DMS 273 (cell line): Measurements from ENCODE around the gene PRAC1.
A peak's percentile ranks its signal among the peaks of the same experiment; 100 is the strongest.

Experiments
- DNase-seq: peaks from one replicate; lab custom pipeline; 2025; ENCODE audit not compliant: unreplicated experiment; lab: John Stamatoyannopoulos, UW

Gene PRAC1

GRCh38 chr17:48747445-48748363, 25.4 kb upstream of the PRAC1 start:
- DNase-seq: no peak

DNA sequence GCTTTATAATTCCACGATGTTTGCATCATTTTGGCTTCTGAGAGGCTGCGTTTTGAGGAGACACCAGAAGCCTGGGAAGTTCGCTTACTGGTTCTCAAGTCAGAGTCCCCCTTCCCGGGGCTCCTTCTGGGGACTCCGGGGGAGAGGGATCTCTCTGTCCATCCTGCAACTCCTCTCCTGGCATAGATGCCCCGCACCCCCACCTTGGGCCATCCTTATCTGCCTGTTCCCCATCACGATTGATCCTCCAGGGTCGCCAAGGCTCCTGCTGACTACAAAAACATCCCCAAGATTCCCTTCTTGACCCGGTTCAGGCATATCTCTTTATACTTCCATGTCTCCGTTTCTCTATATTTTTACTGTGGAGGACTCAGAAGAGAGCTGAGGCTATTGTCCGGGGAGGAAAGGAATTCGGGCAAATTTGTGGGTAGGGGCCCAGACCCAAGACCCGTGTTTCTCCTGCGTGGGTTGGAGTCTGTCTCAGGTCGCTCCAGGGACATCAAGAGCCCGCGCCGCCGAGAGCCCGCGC, 24.7 kb upstream of the PRAC1 start:
- no peak for DNase-seq

GRCh38 chr17:48745381-48746275, 23.3 kb upstream of the PRAC1 start:
- DNase-seq: no peak

GRCh38 chr17:48740537-48740936, 18.2 kb upstream of the PRAC1 start:
- no peak for DNase-seq

DNA sequence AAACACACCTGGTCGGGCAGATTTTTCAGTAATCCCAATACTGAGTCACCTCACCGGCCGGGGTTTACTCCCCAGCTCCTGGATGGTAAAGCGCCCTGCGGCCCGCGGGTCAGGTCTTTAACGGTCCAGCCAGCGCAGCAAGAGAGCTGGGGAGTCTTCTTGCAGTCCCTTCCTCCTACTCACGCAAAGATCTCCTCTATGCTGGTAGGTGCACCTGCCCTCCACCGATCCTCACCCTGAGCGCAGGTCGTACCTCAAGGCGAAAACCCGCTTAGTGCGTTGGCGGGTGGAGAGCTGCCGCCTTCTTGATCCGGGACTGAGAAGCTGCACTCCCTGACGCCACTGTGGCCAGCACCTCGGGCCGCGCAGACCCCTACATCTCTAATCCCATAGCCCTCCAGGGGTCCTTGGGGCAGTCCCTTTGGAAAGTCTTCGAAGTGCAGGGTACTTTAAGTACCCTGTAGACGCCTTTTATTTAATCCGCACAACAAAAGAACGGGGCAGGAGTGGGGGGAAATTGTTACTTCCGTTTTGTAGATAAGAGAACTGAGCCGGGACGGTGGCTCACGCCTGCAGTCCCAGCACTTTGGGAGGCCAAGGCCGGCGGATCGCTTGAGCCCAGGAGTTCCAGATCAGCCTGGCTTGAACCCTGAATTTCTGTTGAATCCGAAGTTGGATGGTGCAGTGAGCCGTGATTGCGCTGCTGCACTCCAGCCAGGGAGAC, 16.6 kb upstream of the PRAC1 start:
- no peak for DNase-seq

DNA sequence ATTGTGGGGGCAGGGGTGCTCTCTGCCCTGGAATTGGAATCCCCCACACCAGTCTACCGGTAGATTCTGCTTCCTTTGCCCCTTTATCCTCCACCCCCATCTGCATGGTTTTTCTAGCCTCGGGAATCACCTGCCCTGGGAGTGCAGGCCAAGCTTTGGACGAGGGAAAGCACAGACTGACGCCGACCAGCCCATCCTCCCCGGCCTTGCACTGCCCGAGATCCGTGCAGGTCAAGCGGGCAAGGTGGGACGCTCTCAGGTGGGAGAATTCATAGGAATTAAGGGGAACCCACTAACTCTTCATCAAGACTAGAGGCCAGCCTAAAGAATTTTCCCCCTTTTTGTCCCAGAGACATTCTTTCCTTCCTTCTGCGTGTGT, 16.1 kb upstream of the PRAC1 start:
- no peak for DNase-seq

DNA sequence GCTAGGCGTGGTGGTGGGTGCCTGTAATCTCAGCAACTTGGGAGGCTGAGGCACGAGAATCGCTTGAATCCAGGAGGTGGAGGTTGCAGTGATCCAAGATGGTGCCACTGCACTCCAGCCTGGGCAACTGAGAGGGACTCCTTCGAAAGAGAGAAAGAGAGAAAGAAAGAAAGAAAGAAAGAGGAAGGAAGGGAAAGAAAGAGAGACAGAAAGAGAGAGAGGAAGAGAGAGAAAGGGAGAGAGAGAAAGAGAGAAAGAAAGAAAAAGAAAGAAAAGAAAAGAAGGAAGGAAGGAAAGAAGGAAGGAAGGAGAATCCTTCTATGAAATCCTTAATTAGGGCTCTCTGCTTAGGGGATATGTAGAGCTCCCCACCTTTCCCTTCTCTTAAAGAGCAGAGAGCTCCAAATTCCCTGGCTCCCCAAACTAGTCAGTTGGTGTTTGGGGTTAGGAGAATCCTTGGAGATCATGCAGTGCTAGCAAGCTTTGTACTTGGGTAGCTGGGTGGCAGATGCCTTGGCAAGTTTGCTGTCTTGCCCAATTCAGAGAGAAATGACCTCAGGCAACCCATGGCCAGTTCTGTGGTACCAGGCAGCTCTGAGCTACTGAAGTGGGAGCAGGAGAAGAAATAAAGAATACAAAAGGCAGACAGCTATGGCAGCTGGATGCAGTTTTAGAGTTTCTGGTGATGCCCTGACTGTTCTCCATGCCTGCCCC, 15.2 kb upstream of the PRAC1 start:
- DNase-seq: no peak

GRCh38 chr17:48735062-48735351, 12.7 kb upstream of the PRAC1 start:
- no peak for DNase-seq

DNA sequence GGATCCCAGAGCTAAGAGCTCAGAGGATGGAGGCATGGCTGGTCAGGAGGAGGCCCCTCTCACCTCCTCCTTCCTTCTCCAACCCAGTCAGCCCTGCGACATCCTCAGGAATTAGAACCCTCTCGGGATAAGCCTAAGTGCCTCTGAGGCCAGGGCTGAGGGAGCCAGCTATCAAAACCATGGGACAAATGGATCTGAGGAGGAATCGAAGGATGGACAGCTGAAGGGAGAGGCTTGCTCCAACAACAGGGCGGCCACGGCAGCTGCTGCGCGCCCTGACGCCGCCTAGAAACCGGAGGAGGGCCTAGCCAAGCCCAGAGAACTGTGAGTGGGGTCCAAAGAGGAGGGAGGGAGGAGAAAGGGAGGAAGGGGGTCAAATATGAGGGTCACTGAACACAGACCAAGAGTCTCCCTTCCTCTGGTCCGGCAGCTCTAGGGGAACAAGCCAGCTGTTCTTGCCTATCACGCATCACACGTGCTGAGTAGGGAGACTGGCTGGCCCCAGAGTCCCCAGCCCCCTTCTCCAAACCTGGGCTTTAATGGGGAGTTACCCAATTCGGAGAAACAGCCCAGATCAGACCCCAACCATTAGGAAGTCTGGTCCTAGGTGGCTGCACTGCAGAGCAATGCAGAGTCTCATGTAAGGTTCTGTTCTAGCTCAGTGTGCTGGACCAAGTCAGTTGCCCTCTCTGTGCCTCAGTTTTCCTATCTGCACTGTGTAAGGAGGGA, 12.2 kb upstream of the PRAC1 start:
- no peak for DNase-seq

DNA sequence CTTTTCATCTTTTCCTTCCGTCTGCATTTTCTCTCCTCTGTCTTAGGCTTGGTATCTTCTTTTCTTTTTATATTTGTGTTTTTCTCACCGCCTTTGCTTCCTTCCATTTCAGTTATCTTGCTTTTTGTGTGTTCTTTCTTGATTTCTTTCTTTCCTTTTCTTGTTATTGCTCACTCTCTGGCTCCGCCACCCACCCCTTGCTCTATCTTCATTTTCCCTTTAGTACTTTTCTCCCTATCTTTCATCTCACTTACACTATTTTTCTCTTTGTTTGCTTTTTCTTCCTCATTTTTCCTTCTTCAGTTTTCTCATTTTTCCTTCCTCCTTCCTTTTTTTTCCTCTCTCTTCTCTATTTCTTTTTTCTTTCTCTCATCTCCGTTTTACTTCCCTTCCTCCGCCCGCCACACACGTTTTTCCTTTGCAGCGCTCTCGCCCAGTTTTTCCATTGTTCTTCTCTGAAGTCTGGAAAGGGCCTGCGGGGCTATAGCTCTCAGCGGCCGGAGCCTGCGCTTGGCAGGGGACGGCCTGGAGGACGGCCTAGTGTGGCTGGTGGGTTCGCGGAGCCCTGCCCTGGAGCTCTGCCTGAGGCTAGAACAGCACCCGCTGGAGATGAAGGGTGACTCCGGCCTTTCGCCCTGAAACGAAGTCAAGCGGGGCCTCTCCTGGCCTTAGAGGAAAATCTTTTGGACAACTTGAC, 11.5 kb upstream of the PRAC1 start:
- no peak for DNase-seq

GRCh38 chr17:48732688-48733629, 10.6 kb upstream of the PRAC1 start:
- DNase-seq: no peak

DNA sequence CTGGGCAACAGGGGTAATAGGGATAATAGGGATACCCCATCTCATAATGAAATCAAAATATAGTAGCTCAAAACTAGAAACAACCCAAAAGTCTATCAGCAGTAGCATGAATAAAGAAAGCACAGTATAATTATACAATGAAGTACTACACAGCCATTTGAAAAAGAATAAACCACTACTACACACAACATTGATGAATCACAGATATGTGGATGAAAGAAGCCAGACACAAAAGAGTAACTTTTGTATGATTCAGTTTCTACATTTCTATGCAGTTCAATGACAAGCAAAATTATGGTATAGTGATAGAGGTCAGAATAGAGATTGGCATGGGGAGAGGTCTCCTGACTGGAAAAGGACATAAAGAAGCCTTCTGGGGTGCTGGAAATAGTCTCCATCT, 9.0 kb upstream of the PRAC1 start:
- DNase-seq: no peak

DNA sequence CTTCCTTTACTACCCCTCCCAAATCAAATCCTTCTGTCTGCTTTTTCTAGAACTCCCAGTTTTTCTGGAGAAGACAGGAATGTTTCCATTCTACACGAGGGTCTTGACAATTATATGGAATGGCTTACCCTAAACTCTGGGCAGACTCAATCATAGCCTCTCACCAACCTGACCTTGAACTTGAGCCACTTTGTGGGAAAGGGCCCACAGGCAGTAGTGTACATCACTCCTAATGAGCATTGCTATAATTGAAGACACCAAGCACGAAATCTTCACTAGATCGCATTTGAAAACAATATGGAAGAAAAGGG, 7.9 kb upstream of the PRAC1 start:
- DNase-seq: no peak

- DNase-seq: no peak
These were observed 7.3 kb upstream of the PRAC1 start for GRCh38 chr17:48729335-48730239.

GRCh38 chr17:48728232-48729231, 6.2 kb upstream of the PRAC1 start, which contains the start of gene HOXB13:
HOXB13 (minus strand) TSS chr17:48728750; CDS start chr17:48728593, 157 bp downstream.
- DNase-seq: peak; percentile 43
